Measurements from ENCODE around the gene PRKG1.

Gene PRKG1

GRCh38 chr10:51900180-51900579 is 825.9 kb downstream of the PRKG1 start:
- TF ChIP-seq SPI1 (IDR thresholded peaks at IDR 0.05; ENCODE audit: borderline replicate concordance, low read depth), result no peak
- TF ChIP-seq POLR2AphosphoS5 (IDR thresholded peaks at IDR 0.05; ENCODE audit: low read depth), result no peak
- TF ChIP-seq REST (IDR thresholded peaks at IDR 0.05; ENCODE audit: insufficient replicate concordance, low read depth), result no peak
- TF ChIP-seq, protein P1, sequence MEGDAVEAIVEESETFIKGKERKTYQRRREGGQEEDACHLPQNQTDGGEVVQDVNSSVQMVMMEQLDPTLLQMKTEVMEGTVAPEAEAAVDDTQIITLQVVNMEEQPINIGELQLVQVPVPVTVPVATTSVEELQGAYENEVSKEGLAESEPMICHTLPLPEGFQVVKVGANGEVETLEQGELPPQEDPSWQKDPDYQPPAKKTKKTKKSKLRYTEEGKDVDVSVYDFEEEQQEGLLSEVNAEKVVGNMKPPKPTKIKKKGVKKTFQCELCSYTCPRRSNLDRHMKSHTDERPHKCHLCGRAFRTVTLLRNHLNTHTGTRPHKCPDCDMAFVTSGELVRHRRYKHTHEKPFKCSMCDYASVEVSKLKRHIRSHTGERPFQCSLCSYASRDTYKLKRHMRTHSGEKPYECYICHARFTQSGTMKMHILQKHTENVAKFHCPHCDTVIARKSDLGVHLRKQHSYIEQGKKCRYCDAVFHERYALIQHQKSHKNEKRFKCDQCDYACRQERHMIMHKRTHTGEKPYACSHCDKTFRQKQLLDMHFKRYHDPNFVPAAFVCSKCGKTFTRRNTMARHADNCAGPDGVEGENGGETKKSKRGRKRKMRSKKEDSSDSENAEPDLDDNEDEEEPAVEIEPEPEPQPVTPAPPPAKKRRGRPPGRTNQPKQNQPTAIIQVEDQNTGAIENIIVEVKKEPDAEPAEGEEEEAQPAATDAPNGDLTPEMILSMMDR (IDR thresholded peaks at IDR 0.05; ENCODE audit: insufficient read depth, low read length), result no peak
- no peak for TF ChIP-seq GABPA (IDR thresholded peaks at IDR 0.05; ENCODE audit: low read depth)
- Histone ChIP-seq H3K27me3 (ENCODE audit: insufficient read depth, poor library complexity, severe bottlenecking) (no peaks in the 10 kb centered on the region), H3K27ac (replicated peaks) (no peak overlapping the region), H3K4me3 (replicated peaks; ENCODE audit: insufficient read depth, low read length) (no peak overlapping the region)
- DNase-seq (ENCODE audit: low read depth in 1 of 2, low spot score in 1 of 2), result no peak

DNA sequence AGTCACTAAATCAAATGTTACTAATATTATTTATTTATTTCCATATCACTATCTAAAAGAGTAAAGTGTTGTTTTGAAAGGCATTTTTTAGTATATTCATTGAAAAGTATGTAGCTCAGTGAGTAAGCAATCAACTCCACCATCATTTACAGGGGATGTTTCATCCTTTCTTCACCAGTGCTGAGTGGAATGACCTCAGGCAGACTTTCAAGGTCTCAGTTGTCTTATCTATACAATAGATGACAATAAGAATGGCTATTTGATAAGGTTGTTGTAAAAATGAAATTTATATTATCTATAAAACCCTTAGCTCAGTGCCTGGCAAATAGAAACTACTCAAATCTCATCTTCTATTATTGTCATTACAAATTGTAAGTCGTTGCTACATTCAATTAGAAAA is 829.4 kb downstream of the PRKG1 start:
- TF ChIP-seq SPI1 (IDR thresholded peaks at IDR 0.05; ENCODE audit: borderline replicate concordance, low read depth) (no peak), GABPA (IDR thresholded peaks at IDR 0.05; ENCODE audit: low read depth) (no peak), REST (IDR thresholded peaks at IDR 0.05; ENCODE audit: insufficient replicate concordance, low read depth) (no peak), POLR2AphosphoS5 (IDR thresholded peaks at IDR 0.05; ENCODE audit: low read depth) (no peak)
- TF ChIP-seq, protein P1 (IDR thresholded peaks at IDR 0.05; ENCODE audit: insufficient read depth, low read length), result no peak
- Histone ChIP-seq H3K4me3 (replicated peaks; ENCODE audit: insufficient read depth, low read length) (no peak overlapping the region), H3K27me3 (ENCODE audit: insufficient read depth, poor library complexity, severe bottlenecking) (no peaks in the 10 kb centered on the region), H3K27ac (replicated peaks) (no peak overlapping the region)
- no peak for DNase-seq (ENCODE audit: low read depth in 1 of 2, low spot score in 1 of 2)

DNA sequence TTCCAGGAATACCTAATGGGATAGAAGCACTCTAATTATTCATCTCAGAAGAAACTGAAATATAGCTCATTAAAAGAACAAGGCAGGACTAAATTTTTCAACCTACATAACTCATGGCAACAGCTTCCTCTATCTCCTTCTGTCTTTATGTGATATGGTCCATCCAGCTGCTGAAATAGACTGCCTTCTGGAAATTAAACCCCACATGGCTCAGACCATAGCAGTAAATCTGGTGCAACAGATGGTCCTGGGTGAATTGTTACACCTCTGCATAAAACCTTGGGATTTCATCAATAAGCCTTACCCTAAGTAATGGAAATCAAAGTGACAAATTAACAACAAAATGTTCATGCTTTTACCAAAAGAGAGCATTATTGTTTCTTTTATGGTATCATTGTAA is 830.7 kb downstream of the PRKG1 start:
- no peaks in the 10 kb centered on the region for H3K27me3 ChIP-seq (ENCODE audit: insufficient read depth, poor library complexity, severe bottlenecking)
- no peak overlapping the region for H3K4me3 ChIP-seq (replicated peaks; ENCODE audit: insufficient read depth, low read length)
- DNase-seq (ENCODE audit: low read depth in 1 of 2, low spot score in 1 of 2), result no peak
- TF ChIP-seq, protein P1 (IDR thresholded peaks at IDR 0.05; ENCODE audit: insufficient read depth, low read length), result no peak
- TF ChIP-seq SPI1 (IDR thresholded peaks at IDR 0.05; ENCODE audit: borderline replicate concordance, low read depth) (no peak), POLR2AphosphoS5 (IDR thresholded peaks at IDR 0.05; ENCODE audit: low read depth) (no peak), REST (IDR thresholded peaks at IDR 0.05; ENCODE audit: insufficient replicate concordance, low read depth) (no peak), GABPA (IDR thresholded peaks at IDR 0.05; ENCODE audit: low read depth) (no peak)
- no peak overlapping the region for H3K27ac ChIP-seq (replicated peaks)

All from HL-60 (cell line).